Liver (tissue), 3 donors: ENCODE measurements around the gene UBL4A.

Experiments used
- CTCF ChIP-seq: fragments of 150-350 bp; IDR thresholded peaks from 2 replicates; pipeline ENCODE4 v1.5.1; 2017; ENCODE audit warnings: improper control_type of control experiment, low read depth, low read length; ENCODE audit not compliant: missing input control
- JUND ChIP-seq, 2 donors: IDR thresholded peaks; 2 replicates each; pipeline ENCODE4 v1.6.1; 2016; ENCODE audit warnings: antibody characterized with exemption in 2 of 2
- RAD21 ChIP-seq, 2 donors: IDR thresholded peaks; 2 replicates each; pipeline ENCODE4 v1.6.1; 2016; ENCODE audit warnings: antibody characterized with exemption in 2 of 2, mild to moderate bottlenecking in 2 of 2
- YY1 ChIP-seq: IDR thresholded peaks from 2 replicates; pipeline ENCODE4 v1.6.1; 2016; ENCODE audit warnings: antibody characterized with exemption, mild to moderate bottlenecking
- donor health status: healthy.
- donor health status: healthy.

GRCh38 chrX:154534526-154535322 lies 48.3 kb upstream of the UBL4A start:
- TF ChIP-seq CTCF (peak; percentile 100), RAD21 (IDR thresholded peaks at IDR 0.05) (peak; percentile 100), YY1 (no peak), JUND (IDR thresholded peaks at IDR 0.05) (no peak)
